Adrenal gland (tissue), 12 donors: ENCODE data around the gene FXYD5. TPM values are rescaled to one million over a fixed set of nuclear protein-coding genes. Genes with fewer than 3 reads are reported as not detected.

Experiments used
- DNase-seq, 7 donors: peaks; one replicate each; pipeline ENCODE4 v3.0.0-alpha.2; 2019 to 2020
- H3K27ac ChIP-seq, 5 donors: fragments of 200-600 bp; sonication (generic) in 4 of 5; 1 replicate in 3 of 5; 2 replicates in 2 of 5; pipeline versions ENCODE4 v1.5.1 to v1.8.0; 2016 to 2020; ENCODE audit warnings: mild to moderate bottlenecking in 1 of 5
- H3K27me3 ChIP-seq: fragments of 200-600 bp; 2 replicates; pipeline ENCODE4 v1.8.0; 2021
- H3K36me3 ChIP-seq, 2 donors: fragments of 200-600 bp; replicated peaks in 1 of 2; 1 replicate in 1 of 2; 2 replicates in 1 of 2; pipeline versions ENCODE4 v1.5.1 to v1.8.0; 2018 to 2022
- H3K4me1 ChIP-seq, 2 donors: fragments of 200-600 bp; replicated peaks in 1 of 2; 1 replicate in 1 of 2; 2 replicates in 1 of 2; pipeline versions ENCODE4 v1.5.1 to v1.8.0; 2018 to 2021
- H3K4me3 ChIP-seq, 4 donors: fragments of 200-600 bp; sonication (generic) in 3 of 4; one replicate each; pipeline ENCODE4 v1.5.1; 2016 to 2018
- H3K9me3 ChIP-seq, 3 donors: fragments of 200-600 bp; sonication (generic) in 1 of 3; replicated peaks in 1 of 3; 1 replicate in 2 of 3; 2 replicates in 1 of 3; pipeline versions ENCODE4 v1.5.1 to v1.8.0; 2016 to 2021
- CTCF ChIP-seq, 6 experiments: fragments of 450-650 bp in 4 of 6; fragments of 200-600 bp in 2 of 6; sonication (generic) in 1 of 6; IDR thresholded peaks; 1 replicate in 5 of 6; 2 replicates in 1 of 6; pipeline versions ENCODE4 v1.5.1 to v1.8.0; 2016 to 2021; ENCODE audit warnings: antibody characterized with exemption in 6 of 6, mild to moderate bottlenecking in 2 of 6, moderate library complexity in 1 of 6
- POLR2A ChIP-seq, 2 donors: fragments of 450-650 bp; IDR thresholded peaks; one replicate each; pipeline ENCODE4 v1.6.1; 2017; ENCODE audit warnings: antibody characterized with exemption in 2 of 2, mild to moderate bottlenecking in 2 of 2, moderate library complexity in 1 of 2
- WGBS, 4 donors: extraction: QIAGEN DNeasy Blood & Tissue Kit in 2 of 4; methylation state at CpG; one replicate each; pipeline versions ENCODE4 v1.1.5 to v1.1.7; 2013 to 2017; 5-methylcytosine and 5-hydroxymethylcytosine counted together
- intact Hi-C, 2 donors: fragments of 100-400 bp; cut with DNase I; formaldehyde crosslinking; loops; one replicate each; pipeline versions ENCODE4 v1.14.1 to v1.15.0; 2022 to 2023
- polyA plus RNA-seq, 3 donors: library from polyadenylated mRNA; stranded (reverse); fragments of 200-250 nt in 2 of 3; fragments of 350-450 nt in 1 of 3; fragmentation: Illumina TruSeq in 1 of 3; extraction: RNeasy Lipid Tissue Mini Kit (QIAGEN cat#74804) in 1 of 3; gene quantifications; one replicate each; pipeline ENCODE4 v1.2.3, GENCODE V29; 2013 to 2014
- total RNA-seq, 9 donors: library from RNA; depleted of rRNA in 4 of 9; stranded (reverse); fragments of >200 nt in 4 of 9; fragments of 120-200 nt in 1 of 9; fragmentation: NEBNext Ultra II Directional in 1 of 9; extraction: Animal tissue kit (Norgen Biotek cat#: 25700) in 1 of 9; gene quantifications; one replicate each; pipeline versions ENCODE4 v1.1.0 to v1.2.4, GENCODE V29; 2013 to 2023
- donor health status: healthy with polysubstance abuse.
- donor health status: Bipolar disorder and iron deficiency.
- donor health status: DM: yes; HTN: yes; CAD: no.
- donor health status: DM: no; HTN: no; CAD: no.
- donor health status: DM: no; HTN: no; CAD: no.
- donor health status: DM: yes; HTN: yes; CAD: no.

FXYD5 gene
- total and polyA plus RNA-seq, 12 donors, result 4.2 to 123 (median 38.9) TPM

GRCh38 chr19:35181387-35181786 lies 26.9 kb downstream of the FXYD5 start:
- intact Hi-C loops, result no loop called here
- Histone ChIP-seq H3K27ac (no peak overlapping the region), H3K4me3 (no peak overlapping the region), H3K9me3 (peaks cover 0 to 9% (median 0%) of the 10 kb centered on the region in 3 donors), H3K36me3 (no peaks in the 10 kb centered on the region), H3K4me1 (no peaks in the 10 kb centered on the region), H3K27me3 (no peaks in the 10 kb centered on the region)
- DNase-seq, result no peak
- TF ChIP-seq POLR2A (IDR thresholded peaks at IDR 0.05), result no peak
- no peak for TF ChIP-seq CTCF (IDR thresholded peaks at IDR 0.05)
- 81 to 100% (median 88%) methylated on average over 1 of the region's 1 CpG for WGBS, 4 donors

GRCh38 chr19:35184267-35184666 lies 29.7 kb downstream of the FXYD5 start:
- intact Hi-C loops, result no loop called here

GRCh38 chr19:35184884-35185283 lies 30.3 kb downstream of the FXYD5 start:
- DNase-seq, result no peak
- intact Hi-C loops, result no loop called here
- no peak for TF ChIP-seq CTCF (IDR thresholded peaks at IDR 0.05)
- WGBS, 4 donors, result 74 to 86% (median 80%) methylated on average over 2 of the region's 2 CpGs
- Histone ChIP-seq H3K36me3 (no peaks in the 10 kb centered on the region), H3K4me1 (no peaks in the 10 kb centered on the region), H3K27ac (no peak overlapping the region), H3K4me3 (no peak overlapping the region), H3K27me3 (no peaks in the 10 kb centered on the region), H3K9me3 (peaks cover 0 to 9% (median 0%) of the 10 kb centered on the region in 3 donors)

More at GRCh38 chr19:35184267-35184666, 29.7 kb downstream of the FXYD5 start:
- H3K4me3 ChIP-seq, result no peak overlapping the region
- DNase-seq, result no peak
- H3K4me1 ChIP-seq, result no peaks in the 10 kb centered on the region
- H3K27me3 ChIP-seq, result no peaks in the 10 kb centered on the region
- H3K9me3 ChIP-seq, result peaks cover 0 to 9% (median 0%) of the 10 kb centered on the region in 3 donors
- H3K27ac ChIP-seq, result no peak overlapping the region
- no peak for TF ChIP-seq POLR2A (IDR thresholded peaks at IDR 0.05)
- TF ChIP-seq CTCF (IDR thresholded peaks at IDR 0.05), result no peak
- no peaks in the 10 kb centered on the region for H3K36me3 ChIP-seq
- WGBS, 4 donors, result 69 to 89% (median 80%) methylated on average over 1 of the region's 1 CpG

- DNase-seq, result peak in 1 of 7 donors; percentile 21
- intact Hi-C loops, result no loop called here
- 76 to 78% (median 78%) methylated on average over 9 of the region's 9 CpGs for WGBS, 4 donors
- Histone ChIP-seq H3K9me3 (no peaks in the 10 kb centered on the region), H3K27ac (no peak overlapping the region), H3K27me3 (no peaks in the 10 kb centered on the region), H3K4me1 (no peaks in the 10 kb centered on the region), H3K4me3 (no peak overlapping the region), H3K36me3 (no peaks in the 10 kb centered on the region)
- TF ChIP-seq POLR2A (IDR thresholded peaks at IDR 0.05) (no peak), CTCF (IDR thresholded peaks at IDR 0.05) (no peak)
Observed at GRCh38 chr19:35194012-35194984, 39.8 kb downstream of the FXYD5 start.
